HUES48 (cell line): ENCODE results near the gene MAGEA10.
"Not testable (repeated sequence)": the region's sequence is repeated elsewhere in the genome, so short reads cannot be mapped to it uniquely, and the experiment has no call there.

Experiments used
- H3K27ac ChIP-seq: one replicate; pipeline ENCODE4 v1.7.0; 2013; ENCODE audit warnings: low read depth, low read length, inconsistent platforms
- H3K27me3 ChIP-seq: 2 replicates; pipeline ENCODE4 v1.6.1; 2013; ENCODE audit warnings: mild to moderate bottlenecking, low read length; ENCODE audit not compliant: control insufficient read depth, insufficient read depth
- H3K36me3 ChIP-seq: 2 replicates; pipeline ENCODE4 v1.6.1; 2013; ENCODE audit warnings: low read length; ENCODE audit not compliant: control insufficient read depth, insufficient read depth
- H3K4me1 ChIP-seq: 2 replicates; pipeline ENCODE4 v1.6.1; 2013; ENCODE audit warnings: mild to moderate bottlenecking, low read length; ENCODE audit not compliant: control insufficient read depth, insufficient read depth
- H3K4me3 ChIP-seq: 2 replicates; pipeline ENCODE4 v1.5.1; 2013; ENCODE audit warnings: mild to moderate bottlenecking, low read depth, low read length
- H3K9ac ChIP-seq: 2 replicates; pipeline ENCODE4 v1.6.1; 2013; ENCODE audit warnings: mild to moderate bottlenecking, low read depth, low read length, moderate library complexity
- H3K9me3 ChIP-seq: 2 replicates; pipeline ENCODE4 v1.6.1; 2013; ENCODE audit warnings: low read length; ENCODE audit not compliant: control insufficient read depth, insufficient read depth

The MAGEA10 gene

DNA sequence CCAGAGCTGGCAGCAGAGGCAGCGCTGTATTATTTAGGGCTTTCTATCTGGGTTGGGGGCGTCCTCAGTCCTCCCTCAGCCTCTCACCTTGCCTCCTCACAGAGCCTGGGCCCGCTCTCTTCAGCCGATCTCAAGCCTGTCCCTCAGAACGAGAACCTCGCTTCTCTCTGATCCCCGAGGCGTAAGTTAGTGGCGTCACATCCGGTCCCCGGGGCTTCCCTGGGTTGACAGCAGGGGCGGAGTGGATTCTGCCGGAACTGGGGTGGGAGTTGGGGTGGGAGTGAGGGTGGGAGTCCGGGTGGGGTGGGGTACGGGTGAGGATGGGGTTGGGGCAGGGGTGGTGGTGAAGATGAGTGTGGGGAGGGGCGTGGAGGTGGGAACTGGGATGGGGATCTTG lies at the start of gene MAGEA10:
Gene MAGEA10 (minus strand): TSS at position 190 of the 397 bp plus-strand sequence. CDS start 2,957 bp downstream, outside the sequence.
- peaks cover 45% of the 10 kb centered on the region for H3K9me3 ChIP-seq

GRCh38 chrX:152177497-152178269 lies 39.3 kb upstream of the MAGEA10 start:
- no peak overlapping the region for H3K4me3 ChIP-seq
- H3K27ac ChIP-seq: no peak overlapping the region
- no peak overlapping the region for H3K9ac ChIP-seq
- H3K36me3 ChIP-seq: no peaks in the 10 kb centered on the region
- no peaks in the 10 kb centered on the region for H3K4me1 ChIP-seq
- H3K27me3 ChIP-seq: no peaks in the 10 kb centered on the region
- peaks cover 19% of the 10 kb centered on the region for H3K9me3 ChIP-seq

More for the DNA sequence above, at the start of gene MAGEA10:
- no peak within 1 kb of the TSS for H3K27ac ChIP-seq
- H3K27me3 ChIP-seq: no peaks in the 10 kb centered on the region
- H3K36me3 ChIP-seq: no peaks in the 10 kb centered on the region
- H3K4me3 ChIP-seq: no peak within 1 kb of the TSS
- no peak within 1 kb of the TSS for H3K9ac ChIP-seq
- H3K4me1 ChIP-seq: no peaks in the 10 kb centered on the region

GRCh38 chrX:152177052-152177451 lies 38.7 kb upstream of the MAGEA10 start:
- no peak overlapping the region for H3K27ac ChIP-seq
- no peaks in the 10 kb centered on the region for H3K4me1 ChIP-seq
- peaks cover 24% of the 10 kb centered on the region for H3K9me3 ChIP-seq
- no peak overlapping the region for H3K4me3 ChIP-seq
- no peaks in the 10 kb centered on the region for H3K36me3 ChIP-seq
- H3K27me3 ChIP-seq: no peaks in the 10 kb centered on the region
- no peak overlapping the region for H3K9ac ChIP-seq

DNA sequence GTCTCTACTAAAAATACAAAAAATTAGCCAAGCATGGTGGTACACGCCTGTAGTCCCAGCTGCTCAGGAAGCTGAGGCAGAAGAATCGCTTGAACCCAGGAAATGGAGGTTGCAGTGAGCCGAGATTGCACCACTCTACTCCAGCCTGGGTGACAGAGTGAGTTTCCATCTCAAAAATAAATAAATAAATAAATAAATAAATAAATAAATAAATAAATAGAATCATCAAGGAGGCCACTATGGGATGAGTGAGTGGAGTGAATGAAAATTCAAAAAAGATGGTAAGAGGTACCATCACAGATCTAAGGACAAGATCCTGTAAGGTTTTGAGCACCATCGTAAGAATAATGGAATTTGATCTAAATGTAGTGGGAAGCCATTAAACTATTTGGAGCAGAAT lies 37.5 kb upstream of the MAGEA10 start:
- H3K9ac ChIP-seq, H3K27me3 ChIP-seq, H3K27ac ChIP-seq, H3K4me3 ChIP-seq, H3K4me1 ChIP-seq, H3K36me3 ChIP-seq: not testable (repeated sequence)
- peaks cover 25% of the 10 kb centered on the region for H3K9me3 ChIP-seq

DNA sequence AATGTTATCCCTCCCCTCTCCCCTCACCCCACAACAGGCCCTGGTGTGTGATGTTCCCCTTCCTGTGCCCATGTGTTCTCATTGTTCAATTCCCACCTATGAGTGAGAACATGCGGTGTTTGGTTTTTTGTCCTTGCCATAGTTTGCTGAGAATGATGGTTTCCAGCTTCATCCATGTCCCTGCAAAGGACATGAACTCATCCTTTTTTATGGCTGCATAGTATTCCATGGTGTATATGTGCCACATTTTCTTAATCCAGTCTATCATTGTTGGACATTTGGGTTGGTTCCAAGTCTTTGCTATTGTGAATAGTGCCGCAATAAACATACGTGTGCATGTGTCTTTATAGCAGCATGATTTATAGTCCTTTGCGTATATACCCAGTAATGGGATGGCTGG lies 35.5 kb upstream of the MAGEA10 start:
- not testable (repeated sequence) for H3K36me3 ChIP-seq, H3K9ac ChIP-seq, H3K4me1 ChIP-seq, H3K4me3 ChIP-seq, H3K27ac ChIP-seq, H3K27me3 ChIP-seq
- peaks cover 27% of the 10 kb centered on the region for H3K9me3 ChIP-seq

GRCh38 chrX:152170621-152171020 lies 32.2 kb upstream of the MAGEA10 start:
- no peaks in the 10 kb centered on the region for H3K27me3 ChIP-seq
- H3K9ac ChIP-seq: no peak overlapping the region
- H3K4me3 ChIP-seq: no peak overlapping the region
- no peaks in the 10 kb centered on the region for H3K36me3 ChIP-seq
- H3K4me1 ChIP-seq: no peaks in the 10 kb centered on the region
- H3K27ac ChIP-seq: no peak overlapping the region
- H3K9me3 ChIP-seq: peaks cover 34% of the 10 kb centered on the region

DNA sequence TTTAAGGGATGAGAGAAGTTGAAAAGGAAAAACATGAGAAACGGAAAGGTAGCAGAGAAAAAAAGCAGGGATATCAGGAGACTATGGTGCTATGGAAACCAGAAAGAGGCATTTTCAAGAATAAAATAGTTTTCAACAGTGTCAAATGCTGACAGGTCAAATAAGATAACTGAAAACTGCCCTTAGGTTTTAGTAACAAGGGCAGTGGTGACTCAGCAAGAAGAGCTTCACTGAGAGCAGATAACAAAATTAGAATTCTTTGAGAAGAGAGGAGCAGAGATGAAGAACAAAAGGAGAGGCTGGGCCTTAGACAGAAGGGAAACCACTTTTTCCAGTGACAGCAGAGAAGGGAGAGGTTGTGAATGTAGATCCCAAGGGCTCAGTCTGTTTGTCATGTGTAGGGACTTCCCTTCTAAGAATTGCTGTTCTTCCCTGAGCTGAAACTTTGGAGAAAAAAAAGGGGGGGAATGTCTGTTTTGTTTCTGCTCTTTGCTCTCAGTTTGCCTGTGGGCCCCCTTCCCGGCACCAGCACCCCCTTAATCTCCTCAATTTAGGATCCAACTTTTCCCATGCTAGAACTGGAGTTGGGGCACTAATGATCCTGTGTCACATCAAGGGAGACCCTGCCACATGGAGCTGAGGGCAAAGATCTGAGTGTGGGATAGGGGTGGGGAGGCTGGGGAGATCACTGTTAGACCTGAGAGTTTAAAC lies 26.8 kb upstream of the MAGEA10 start:
- H3K9ac ChIP-seq: no peak overlapping the region
- no peaks in the 10 kb centered on the region for H3K4me1 ChIP-seq
- peaks cover 57% of the 10 kb centered on the region for H3K9me3 ChIP-seq
- no peak overlapping the region for H3K4me3 ChIP-seq
- no peaks in the 10 kb centered on the region for H3K27me3 ChIP-seq
- no peaks in the 10 kb centered on the region for H3K36me3 ChIP-seq
- H3K27ac ChIP-seq: no peak overlapping the region

- H3K27me3 ChIP-seq: no peaks in the 10 kb centered on the region
- H3K4me1 ChIP-seq: no peaks in the 10 kb centered on the region
- peaks cover 69% of the 10 kb centered on the region for H3K9me3 ChIP-seq
- H3K27ac ChIP-seq: no peak overlapping the region
- no peak overlapping the region for H3K4me3 ChIP-seq
- no peak overlapping the region for H3K9ac ChIP-seq
- H3K36me3 ChIP-seq: no peaks in the 10 kb centered on the region
Observed at GRCh38 chrX:152157042-152157441, 18.7 kb upstream of the MAGEA10 start.

DNA sequence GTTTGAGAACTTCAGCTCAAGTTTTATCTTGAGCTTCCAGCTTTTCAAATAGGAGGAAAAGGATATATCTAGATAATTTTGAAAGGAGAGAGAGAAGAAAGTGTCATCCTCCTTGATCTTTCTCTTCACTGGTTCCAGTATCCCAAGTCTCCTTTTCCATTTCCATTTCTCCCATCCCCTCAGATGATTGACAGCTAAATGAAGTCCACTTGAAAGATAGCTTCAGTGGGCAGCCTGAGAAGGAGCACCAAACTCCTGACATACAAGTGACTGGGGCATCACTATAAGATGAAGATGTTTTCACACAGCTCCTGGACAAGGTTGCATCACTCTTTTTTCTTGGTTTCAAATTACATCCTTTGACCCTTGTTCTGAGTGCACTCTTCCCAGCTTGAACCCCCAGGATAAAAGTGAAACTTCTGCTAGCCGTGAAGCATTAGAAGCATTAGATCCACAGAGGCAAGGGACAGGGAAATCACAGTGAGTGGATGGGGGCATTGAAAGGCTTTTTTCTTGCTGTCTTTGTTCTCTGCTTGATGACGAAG lies 17.5 kb upstream of the MAGEA10 start:
- Histone ChIP-seq H3K4me1 (no peaks in the 10 kb centered on the region), H3K9ac (no peak overlapping the region), H3K4me3 (no peak overlapping the region), H3K36me3 (no peaks in the 10 kb centered on the region), H3K27ac (no peak overlapping the region), H3K9me3 (peaks cover 67% of the 10 kb centered on the region), H3K27me3 (no peaks in the 10 kb centered on the region)

DNA sequence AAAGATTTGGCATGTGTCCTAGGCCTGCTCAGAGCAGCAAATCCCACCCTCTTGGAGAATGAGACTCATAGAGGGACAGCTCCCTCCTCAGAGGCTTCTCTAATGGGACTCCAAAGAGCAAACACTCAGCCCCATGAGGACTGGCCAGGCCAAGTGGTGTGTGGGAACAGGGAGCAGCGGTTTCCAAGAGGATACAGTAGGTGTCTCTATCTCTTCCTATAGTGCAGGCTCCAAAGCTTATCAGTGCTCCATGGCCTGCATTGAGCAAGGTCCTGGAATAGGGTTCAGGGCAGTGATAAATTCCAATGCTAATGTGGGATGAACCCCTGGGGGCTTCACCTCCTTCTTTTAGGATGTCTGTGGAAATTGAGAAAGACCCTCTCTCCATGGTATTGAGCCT lies 15.7 kb upstream of the MAGEA10 start:
- no peaks in the 10 kb centered on the region for H3K36me3 ChIP-seq
- no peak overlapping the region for H3K27ac ChIP-seq
- no peak overlapping the region for H3K4me3 ChIP-seq
- H3K4me1 ChIP-seq: peaks cover 3% of the 10 kb centered on the region; the same call in 1 of the 2 replicates
- H3K9ac ChIP-seq: no peak overlapping the region
- H3K9me3 ChIP-seq: peaks cover 63% of the 10 kb centered on the region
- H3K27me3 ChIP-seq: no peaks in the 10 kb centered on the region

DNA sequence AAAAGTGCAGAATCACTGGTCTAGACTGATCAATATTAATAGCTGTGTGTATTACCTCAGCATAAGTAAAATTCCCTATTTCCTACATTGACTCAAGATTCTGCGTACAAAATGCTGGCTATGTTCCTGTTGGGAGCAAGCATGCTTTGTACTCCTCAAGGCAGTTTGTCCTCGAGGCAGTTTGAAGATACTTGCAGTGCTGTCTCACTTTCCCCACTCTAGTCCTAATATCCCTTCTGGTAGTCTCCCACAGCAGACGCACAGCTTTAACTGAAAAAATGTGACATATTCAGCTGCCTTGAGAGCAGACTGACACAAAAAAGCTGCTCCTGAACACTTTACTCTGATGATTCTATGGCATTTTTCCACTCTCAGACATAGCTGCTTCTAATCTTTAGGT lies 12.9 kb upstream of the MAGEA10 start:
- Histone ChIP-seq H3K27ac (no peak overlapping the region), H3K9ac (no peak overlapping the region), H3K4me3 (no peak overlapping the region), H3K27me3 (no peaks in the 10 kb centered on the region), H3K9me3 (peaks cover 56% of the 10 kb centered on the region), H3K36me3 (no peaks in the 10 kb centered on the region), H3K4me1 (peaks cover 3% of the 10 kb centered on the region; the same call in 1 of the 2 replicates)
